Measurements from ENCODE around the gene SIK3. TPM values are rescaled to one million over a fixed set of nuclear protein-coding genes. Genes with fewer than 3 reads are reported as not detected.

The SIK3 gene
- total RNA-seq, 1 experiment from 2014 or later, result 4.1 TPM

GRCh38 chr11:117010808-117011540 is 87.3 kb downstream of the SIK3 start:
- Histone ChIP-seq H4K20me1 (ENCODE audit: insufficient read depth, low read depth, low read length) (no peaks in the 10 kb centered on the region), H3K9me3 (ENCODE audit: low read length) (no peaks in the 10 kb centered on the region), H3K27ac (ENCODE audit: low read length) (no peak overlapping the region), H3K9ac (ENCODE audit: low read length) (no peak overlapping the region), H3K4me2 (ENCODE audit: low read depth, low read length, poor library complexity, severe bottlenecking) (no peak overlapping the region), H3K9me2 (replicated peaks; ENCODE audit: insufficient read depth, low read length) (no peaks in the 10 kb centered on the region), H3K27me3 (ENCODE audit: low read length) (no peaks in the 10 kb centered on the region), H3K4me3 (ENCODE audit: low read length) (no peak overlapping the region), H3K4me1 (ENCODE audit: low read length) (no peaks in the 10 kb centered on the region), H2AFZ (ENCODE audit: low read length) (no peak overlapping the region), H3K36me3 (ENCODE audit: insufficient read depth, low read length) (no peaks in the 10 kb centered on the region), H3K79me2 (ENCODE audit: low read length) (no peaks in the 10 kb centered on the region)
- no peak for DNase-seq

- H4K20me1 ChIP-seq (ENCODE audit: insufficient read depth, low read depth, low read length), result no peaks in the 10 kb centered on the region
- no peak overlapping the region for H2AFZ ChIP-seq (ENCODE audit: low read length)
- no peaks in the 10 kb centered on the region for H3K79me2 ChIP-seq (ENCODE audit: low read length)
- no peak overlapping the region for H3K27ac ChIP-seq (ENCODE audit: low read length)
- H3K27me3 ChIP-seq (ENCODE audit: low read length), result no peaks in the 10 kb centered on the region
- no peaks in the 10 kb centered on the region for H3K4me1 ChIP-seq (ENCODE audit: low read length)
- H3K9me3 ChIP-seq (ENCODE audit: low read length), result no peaks in the 10 kb centered on the region
- H3K9ac ChIP-seq (ENCODE audit: low read length), result no peak overlapping the region
- no peaks in the 10 kb centered on the region for H3K36me3 ChIP-seq (ENCODE audit: insufficient read depth, low read length)
- no peaks in the 10 kb centered on the region for H3K9me2 ChIP-seq (replicated peaks; ENCODE audit: insufficient read depth, low read length)
- H3K4me3 ChIP-seq (ENCODE audit: low read length), result no peak overlapping the region
- DNase-seq, result no peak
- no peak overlapping the region for H3K4me2 ChIP-seq (ENCODE audit: low read depth, low read length, poor library complexity, severe bottlenecking)
Observed at GRCh38 chr11:117009905-117010605, 88.2 kb downstream of the SIK3 start.

- H3K4me2 ChIP-seq (ENCODE audit: low read depth, low read length, poor library complexity, severe bottlenecking), result no peak overlapping the region
- no peaks in the 10 kb centered on the region for H3K79me2 ChIP-seq (ENCODE audit: low read length)
- H2AFZ ChIP-seq (ENCODE audit: low read length), result no peak overlapping the region
- H4K20me1 ChIP-seq (ENCODE audit: insufficient read depth, low read depth, low read length), result no peaks in the 10 kb centered on the region
- H3K9me3 ChIP-seq (ENCODE audit: low read length), result no peaks in the 10 kb centered on the region
- H3K4me3 ChIP-seq (ENCODE audit: low read length), result no peak overlapping the region
- DNase-seq, result no peak
- no peak overlapping the region for H3K27ac ChIP-seq (ENCODE audit: low read length)
- no peak overlapping the region for H3K9ac ChIP-seq (ENCODE audit: low read length)
- H3K9me2 ChIP-seq (replicated peaks; ENCODE audit: insufficient read depth, low read length), result no peaks in the 10 kb centered on the region
- no peaks in the 10 kb centered on the region for H3K4me1 ChIP-seq (ENCODE audit: low read length)
- H3K27me3 ChIP-seq (ENCODE audit: low read length), result no peaks in the 10 kb centered on the region
- H3K36me3 ChIP-seq (ENCODE audit: insufficient read depth, low read length), result no peaks in the 10 kb centered on the region
Observed at GRCh38 chr11:117005758-117006157, 92.5 kb downstream of the SIK3 start.

- H3K36me3 ChIP-seq (ENCODE audit: insufficient read depth, low read length), result no peaks in the 10 kb centered on the region
- no peak overlapping the region for H2AFZ ChIP-seq (ENCODE audit: low read length)
- H3K9me3 ChIP-seq (ENCODE audit: low read length), result no peaks in the 10 kb centered on the region
- DNase-seq, result no peak
- H3K9me2 ChIP-seq (replicated peaks; ENCODE audit: insufficient read depth, low read length), result no peaks in the 10 kb centered on the region
- no peak overlapping the region for H3K4me2 ChIP-seq (ENCODE audit: low read depth, low read length, poor library complexity, severe bottlenecking)
- no peak overlapping the region for H3K9ac ChIP-seq (ENCODE audit: low read length)
- no peaks in the 10 kb centered on the region for H4K20me1 ChIP-seq (ENCODE audit: insufficient read depth, low read depth, low read length)
- no peak overlapping the region for H3K27ac ChIP-seq (ENCODE audit: low read length)
- H3K4me3 ChIP-seq (ENCODE audit: low read length), result no peak overlapping the region
- H3K4me1 ChIP-seq (ENCODE audit: low read length), result no peaks in the 10 kb centered on the region
- no peaks in the 10 kb centered on the region for H3K79me2 ChIP-seq (ENCODE audit: low read length)
- no peaks in the 10 kb centered on the region for H3K27me3 ChIP-seq (ENCODE audit: low read length)
Observed at GRCh38 chr11:117002639-117003299, 95.5 kb downstream of the SIK3 start.

- Histone ChIP-seq H3K9me3 (ENCODE audit: low read length) (no peaks in the 10 kb centered on the region), H4K20me1 (ENCODE audit: insufficient read depth, low read depth, low read length) (no peaks in the 10 kb centered on the region), H3K4me2 (ENCODE audit: low read depth, low read length, poor library complexity, severe bottlenecking) (no peak overlapping the region), H3K27me3 (ENCODE audit: low read length) (no peaks in the 10 kb centered on the region), H3K27ac (ENCODE audit: low read length) (no peak overlapping the region), H3K9me2 (replicated peaks; ENCODE audit: insufficient read depth, low read length) (no peaks in the 10 kb centered on the region), H3K79me2 (ENCODE audit: low read length) (no peaks in the 10 kb centered on the region), H3K36me3 (ENCODE audit: insufficient read depth, low read length) (no peaks in the 10 kb centered on the region), H3K9ac (ENCODE audit: low read length) (no peak overlapping the region), H2AFZ (ENCODE audit: low read length) (no peak overlapping the region), H3K4me3 (ENCODE audit: low read length) (no peak overlapping the region), H3K4me1 (ENCODE audit: low read length) (no peaks in the 10 kb centered on the region)
- no peak for DNase-seq
Observed at GRCh38 chr11:117000014-117000737, 98.1 kb downstream of the SIK3 start.

GRCh38 chr11:116997071-116997470 is 101.2 kb downstream of the SIK3 start:
- H3K79me2 ChIP-seq (ENCODE audit: low read length), result no peaks in the 10 kb centered on the region

GRCh38 chr11:116994195-116994594 is 104.0 kb downstream of the SIK3 start:
- H3K9ac ChIP-seq (ENCODE audit: low read length), result no peak overlapping the region
- H3K4me1 ChIP-seq (ENCODE audit: low read length), result no peaks in the 10 kb centered on the region
- no peak for DNase-seq
- no peak overlapping the region for H2AFZ ChIP-seq (ENCODE audit: low read length)
- H3K4me3 ChIP-seq (ENCODE audit: low read length), result no peak overlapping the region
- no peaks in the 10 kb centered on the region for H3K9me3 ChIP-seq (ENCODE audit: low read length)
- H3K27me3 ChIP-seq (ENCODE audit: low read length), result no peaks in the 10 kb centered on the region
- H3K4me2 ChIP-seq (ENCODE audit: low read depth, low read length, poor library complexity, severe bottlenecking), result no peak overlapping the region
- no peaks in the 10 kb centered on the region for H3K9me2 ChIP-seq (replicated peaks; ENCODE audit: insufficient read depth, low read length)
- H4K20me1 ChIP-seq (ENCODE audit: insufficient read depth, low read depth, low read length), result 0 out of 2 replicates have a peak, but pooled peaks cover 6% of the 10 kb centered on the region
- no peaks in the 10 kb centered on the region for H3K36me3 ChIP-seq (ENCODE audit: insufficient read depth, low read length)
- no peaks in the 10 kb centered on the region for H3K79me2 ChIP-seq (ENCODE audit: low read length)
- H3K27ac ChIP-seq (ENCODE audit: low read length), result no peak overlapping the region

More at GRCh38 chr11:116997071-116997470, 101.2 kb downstream of the SIK3 start:
- Histone ChIP-seq H3K27ac (ENCODE audit: low read length) (no peak overlapping the region), H4K20me1 (ENCODE audit: insufficient read depth, low read depth, low read length) (0 out of 2 replicates have a peak, but pooled peaks cover 6% of the 10 kb centered on the region), H3K9me2 (replicated peaks; ENCODE audit: insufficient read depth, low read length) (no peaks in the 10 kb centered on the region), H3K4me3 (ENCODE audit: low read length) (no peak overlapping the region), H3K4me1 (ENCODE audit: low read length) (no peaks in the 10 kb centered on the region), H3K4me2 (ENCODE audit: low read depth, low read length, poor library complexity, severe bottlenecking) (no peak overlapping the region), H2AFZ (ENCODE audit: low read length) (no peak overlapping the region), H3K36me3 (ENCODE audit: insufficient read depth, low read length) (no peaks in the 10 kb centered on the region), H3K9ac (ENCODE audit: low read length) (no peak overlapping the region), H3K9me3 (ENCODE audit: low read length) (no peaks in the 10 kb centered on the region), H3K27me3 (ENCODE audit: low read length) (no peaks in the 10 kb centered on the region)
- DNase-seq, result no peak

- no peaks in the 10 kb centered on the region for H3K36me3 ChIP-seq (ENCODE audit: insufficient read depth, low read length)
- H4K20me1 ChIP-seq (ENCODE audit: insufficient read depth, low read depth, low read length), result 0 out of 2 replicates have a peak, but pooled peaks cover 6% of the 10 kb centered on the region
- H3K9ac ChIP-seq (ENCODE audit: low read length), result no peak overlapping the region
- no peaks in the 10 kb centered on the region for H3K9me3 ChIP-seq (ENCODE audit: low read length)
- no peaks in the 10 kb centered on the region for H3K79me2 ChIP-seq (ENCODE audit: low read length)
- no peak overlapping the region for H3K27ac ChIP-seq (ENCODE audit: low read length)
- H2AFZ ChIP-seq (ENCODE audit: low read length), result no peak overlapping the region
- H3K27me3 ChIP-seq (ENCODE audit: low read length), result no peaks in the 10 kb centered on the region
- H3K4me1 ChIP-seq (ENCODE audit: low read length), result no peaks in the 10 kb centered on the region
- no peaks in the 10 kb centered on the region for H3K9me2 ChIP-seq (replicated peaks; ENCODE audit: insufficient read depth, low read length)
- no peak overlapping the region for H3K4me3 ChIP-seq (ENCODE audit: low read length)
- no peak overlapping the region for H3K4me2 ChIP-seq (ENCODE audit: low read depth, low read length, poor library complexity, severe bottlenecking)
- no peak for DNase-seq
Observed at GRCh38 chr11:116993599-116993998, 104.6 kb downstream of the SIK3 start.

Data from Karpas-422 (cell line).